HCT116 (cell line): ENCODE measurements around the gene SLC18B1. TPM values are rescaled to one million over a fixed set of nuclear protein-coding genes. Genes with fewer than 3 reads are reported as not detected.

ENCODE experiments used
- ATAC-seq: fragments of 200-7000 bp; cut with Tn5 transposase; 2 replicates; pipeline ENCODE4 v1.9.1; 2020; ENCODE audit warnings: mild to moderate bottlenecking, moderate library complexity
- BruUV-seq: library from RNA; stranded (reverse); fragments of 400-500 nt; replicated peaks from 2 replicates; lab custom pipeline; 2021; lab: Mats Ljungman, UMichigan
- CTCF ChIA-PET: fragments of 300-600 bp; sonication (Branson Sonifier 250); formaldehyde crosslinking; loops from one replicate; lab custom pipeline; 2021; ENCODE audit warnings: antibody characterized with exemption; lab: Charles Lee
- POLR2A ChIA-PET: fragments of 300-600, 350-600 bp; sonication (Branson Sonifier 250); formaldehyde crosslinking; loops from one replicate; lab custom pipeline; 2021; ENCODE audit warnings: antibody characterized with exemption; lab: Charles Lee
- RAD21 ChIA-PET, 2 experiments: fragments of 300-600 bp; sonication (Branson Sonifier 250); formaldehyde crosslinking; loops; one replicate each; lab custom pipeline; 2023; ENCODE audit warnings: low total read pairs in 2 of 2; ENCODE audit not compliant: uncharacterized antibody in 2 of 2, unreplicated experiment in 2 of 2, low non-redundant PET in 1 of 2; lab: Charles Lee
- DNase-seq: peaks from one replicate; pipeline ENCODE4 v3.0.0-alpha.2; 2010; ENCODE audit warnings: low read depth, low spot score
- H2AFZ ChIP-seq: fragments of 200-600 bp; shearing (Covaris generic), sonication (generic); 2 replicates; pipeline ENCODE4 v1.6.1; 2017; ENCODE audit warnings: low read depth, mixed run types, mixed read lengths, antibody characterized with exemption, low read length; ENCODE audit not compliant: poor library complexity, severe bottlenecking
- H3K27ac ChIP-seq: 2 replicates; pipeline ENCODE4 v1.5.1; 2012; ENCODE audit warnings: low read depth, low read length
- H3K27me3 ChIP-seq: fragments of 200-600 bp; sonication (generic); 2 replicates; pipeline ENCODE4 v1.6.1; 2016; ENCODE audit warnings: mixed run types, low read length, mixed read lengths; ENCODE audit not compliant: insufficient read depth
- H3K36me3 ChIP-seq, 2 experiments: fragments of 200-500 bp in 1 of 2; fragments of 200-600 bp in 1 of 2; sonication (Bioruptor generic) in 1 of 2; sonication (generic) in 1 of 2; 2 replicates each; pipeline versions ENCODE4 v1.5.1 to v1.6.1; 2014 to 2016; ENCODE audit warnings: low read length in 2 of 2, inconsistent platforms in 1 of 2, mixed read lengths in 1 of 2, mixed run types in 1 of 2; ENCODE audit not compliant: insufficient read depth in 2 of 2, control insufficient read depth in 1 of 2
- H3K4me1 ChIP-seq, 2 experiments: fragments of 200-600 bp in 1 of 2; sonication (generic) in 1 of 2; 2 replicates each; pipeline versions ENCODE4 v1.5.1 to v1.6.1; 2012 to 2017; ENCODE audit warnings: low read length in 2 of 2, inconsistent platforms in 1 of 2, mild to moderate bottlenecking in 1 of 2, mixed read lengths in 1 of 2, mixed run types in 1 of 2, moderate library complexity in 1 of 2; ENCODE audit not compliant: insufficient read depth in 2 of 2, control insufficient read depth in 1 of 2
- H3K4me2 ChIP-seq: fragments of 200-600 bp; sonication (generic); 2 replicates; pipeline ENCODE4 v1.6.1; 2017; ENCODE audit warnings: mixed run types, low read length, mixed read lengths
- H3K4me3 ChIP-seq, 2 experiments: fragments of 200-600 bp in 1 of 2; sonication (generic) in 1 of 2; replicated peaks in 1 of 2; 2 replicates each; pipeline ENCODE4 v1.5.1; 2011 to 2016; ENCODE audit warnings: low read length in 2 of 2, control low read depth in 1 of 2, low read depth in 1 of 2, mild to moderate bottlenecking in 1 of 2, mixed read lengths in 1 of 2, mixed run types in 1 of 2
- H3K79me2 ChIP-seq: fragments of 200-600 bp; sonication (generic); 2 replicates; pipeline ENCODE4 v1.6.1; 2017; ENCODE audit warnings: mild to moderate bottlenecking, mixed run types, low read length, moderate library complexity, mixed read lengths; ENCODE audit not compliant: insufficient read depth
- H3K9ac ChIP-seq: fragments of 200-600 bp; sonication (generic); 2 replicates; pipeline ENCODE4 v1.6.1; 2016; ENCODE audit warnings: low read length, mixed read lengths
- H3K9me2 ChIP-seq: fragments of 200-600 bp; sonication (generic), shearing (Covaris generic); 2 replicates; pipeline ENCODE4 v1.6.1; 2017; ENCODE audit warnings: mixed run types, mild to moderate bottlenecking, moderate library complexity; ENCODE audit not compliant: insufficient read depth
- H3K9me3 ChIP-seq, 2 experiments: fragments of 200-500 bp in 1 of 2; fragments of 200-600 bp in 1 of 2; sonication (Bioruptor generic) in 1 of 2; sonication (generic) in 1 of 2; 2 replicates each; pipeline ENCODE4 v1.6.1; 2014 to 2017; ENCODE audit warnings: low read length in 2 of 2, mixed read lengths in 2 of 2, inconsistent platforms in 1 of 2, low read depth in 1 of 2, mild to moderate bottlenecking in 1 of 2, mixed run types in 1 of 2, moderate library complexity in 1 of 2; ENCODE audit not compliant: control insufficient read depth in 1 of 2, insufficient read depth in 1 of 2
- H4K20me1 ChIP-seq: fragments of 200-600 bp; sonication (generic), shearing (Covaris generic); 2 replicates; pipeline ENCODE4 v1.6.1; 2017; ENCODE audit warnings: mixed run types, mild to moderate bottlenecking, moderate library complexity; ENCODE audit not compliant: insufficient read depth
- CBX3 ChIP-seq: IDR thresholded peaks from 2 replicates; pipeline ENCODE4 v1.6.1; 2012; ENCODE audit warnings: low read depth
- CEBPB ChIP-seq: IDR thresholded peaks from 2 replicates; pipeline ENCODE4 v1.6.1; 2012; ENCODE audit warnings: low read depth
- EGR1 ChIP-seq: IDR thresholded peaks from 2 replicates; pipeline ENCODE4 v1.6.1; 2012; ENCODE audit warnings: low read depth
- ELF1 ChIP-seq: IDR thresholded peaks from 2 replicates; pipeline ENCODE4 v1.6.1; 2012; ENCODE audit warnings: low read depth, borderline replicate concordance
- EZH2phosphoT487 ChIP-seq: fragments of 200-600 bp; IDR thresholded peaks from 2 replicates; pipeline ENCODE4 v1.6.1; 2018; ENCODE audit warnings: antibody characterized with exemption, borderline replicate concordance
- FOSL1 ChIP-seq: IDR thresholded peaks from 2 replicates; pipeline ENCODE4 v1.6.1; 2012; ENCODE audit warnings: low read depth
- JUND ChIP-seq: IDR thresholded peaks from 2 replicates; pipeline ENCODE4 v1.6.1; 2012
- POLR2A ChIP-seq: IDR thresholded peaks from 2 replicates; pipeline ENCODE4 v1.7.0; 2011; ENCODE audit warnings: borderline replicate concordance; ENCODE audit not compliant: insufficient read depth, insufficient read length; ENCODE audit errors: extremely low read depth
- SIN3A ChIP-seq: IDR thresholded peaks from 2 replicates; pipeline ENCODE4 v1.6.1; 2012; ENCODE audit warnings: low read depth
- SP1 ChIP-seq: IDR thresholded peaks from 2 replicates; pipeline ENCODE4 v1.6.1; 2012; ENCODE audit warnings: low read depth
- SRF ChIP-seq: IDR thresholded peaks from 2 replicates; pipeline ENCODE4 v1.6.1; 2012; ENCODE audit warnings: low read depth
- TCF7L2 ChIP-seq: IDR thresholded peaks from 2 replicates; pipeline ENCODE4 v1.7.0; 2011; ENCODE audit warnings: borderline replicate concordance, inconsistent platforms; ENCODE audit not compliant: insufficient read depth, insufficient read length; ENCODE audit errors: extremely low read depth
- YY1 ChIP-seq: IDR thresholded peaks from 2 replicates; pipeline ENCODE4 v1.6.1; 2011; ENCODE audit warnings: low read length, low read depth, moderate library complexity, mild to moderate bottlenecking; ENCODE audit not compliant: insufficient replicate concordance; ENCODE audit errors: extremely low read depth
- ZFX ChIP-seq: fragments of 450-650 bp; IDR thresholded peaks from 2 replicates; pipeline ENCODE4 v1.6.1; 2017
- intact Hi-C: fragments of 100-400 bp; cut with micrococcal nuclease; formaldehyde crosslinking; loops from 2 replicates; pipeline ENCODE4 v1.10.0; 2022
- total RNA-seq: library from RNA; stranded (reverse); gene quantifications from one replicate; pipeline ENCODE4 v1.2.1, GENCODE V29; 2021; ENCODE audit not compliant: unreplicated experiment
- TF ChIP-seq, protein P1 (sequence below): IDR thresholded peaks from 2 replicates; pipeline ENCODE4 v1.6.1; 2011; ENCODE audit warnings: mild to moderate bottlenecking, low read length, moderate library complexity; ENCODE audit not compliant: insufficient replicate concordance; ENCODE audit errors: extremely low read depth
- TF ChIP-seq, protein P2 (sequence below): IDR thresholded peaks from 2 replicates; pipeline ENCODE4 v1.6.1; 2012
- TF ChIP-seq, protein P3 (sequence below): IDR thresholded peaks from 2 replicates; pipeline ENCODE4 v1.6.1; 2012
- TF ChIP-seq, protein P4 (sequence below): IDR thresholded peaks from 2 replicates; pipeline ENCODE4 v1.6.1; 2012; ENCODE audit warnings: low read depth

SLC18B1 gene
- total RNA-seq, 1 experiment from 2014 or later: 18.1 TPM

DNA sequence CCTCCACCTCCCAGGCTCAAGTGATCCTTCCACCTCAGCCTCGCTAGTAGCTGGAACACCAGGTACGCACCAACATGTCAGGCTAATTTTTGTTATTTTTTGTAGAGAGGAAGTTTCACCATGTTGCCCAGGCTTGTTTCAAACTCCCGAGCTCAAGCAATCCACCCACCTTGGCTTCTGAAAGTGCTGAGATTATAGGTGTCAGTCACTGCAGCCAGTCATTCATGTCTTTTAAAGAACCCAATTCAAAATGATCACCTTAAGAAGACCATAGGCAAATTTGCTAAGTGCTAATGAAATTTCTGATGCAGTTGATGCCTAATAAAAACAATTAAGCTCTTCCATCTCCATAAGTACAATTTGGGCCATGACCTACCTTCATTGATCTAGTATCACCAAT, 38.2 kb downstream of the SLC18B1 start:
- ChIA-PET POLR2A (no interaction called here), CTCF (no interaction called here), RAD21 (no interaction called here)
- H3K4me2 ChIP-seq: no peak overlapping the region
- ATAC-seq (no peak), DNase-seq (no peak)
- H3K27ac ChIP-seq: no peak overlapping the region
- no TSS peak for BruUV-seq
- H2AFZ ChIP-seq: peak overlapping the region; percentile 46
- no peak overlapping the region for H3K9ac ChIP-seq
- no peak overlapping the region for H3K4me3 ChIP-seq
- H3K9me3 ChIP-seq: no peaks in the 10 kb centered on the region
- intact Hi-C loops: no loop called here
- H3K27me3 ChIP-seq: no peaks in the 10 kb centered on the region
- H3K9me2 ChIP-seq: no peaks in the 10 kb centered on the region
- H4K20me1 ChIP-seq: no peaks in the 10 kb centered on the region
- H3K4me1 ChIP-seq: peaks cover 0 to 5% of the 10 kb centered on the region in 2 experiments; a peak in 3 of 4 replicates
- H3K79me2 ChIP-seq: no peaks in the 10 kb centered on the region
- H3K36me3 ChIP-seq: no peaks in the 10 kb centered on the region
- TF ChIP-seq SP1 (no peak), YY1 (no peak), JUND (no peak), SRF (no peak)

DNA sequence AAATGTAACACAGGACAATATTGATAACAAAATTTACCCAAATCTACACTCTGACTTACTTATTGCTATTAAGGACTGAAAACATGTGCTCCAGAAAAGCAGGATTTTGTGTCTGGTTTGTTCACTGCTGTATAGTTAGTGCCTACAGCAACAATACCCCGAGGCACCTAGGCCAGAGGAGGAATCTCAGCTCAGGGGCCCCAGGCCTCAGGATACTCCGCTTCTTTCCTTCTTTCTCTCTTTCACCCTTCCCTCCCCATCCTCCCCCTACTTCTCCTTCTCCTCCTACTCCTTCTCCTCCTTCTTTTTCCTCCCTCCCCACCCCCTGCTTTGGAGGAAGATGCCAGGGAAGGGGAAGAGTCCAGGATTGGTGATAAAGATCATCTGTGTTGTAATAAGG, 39.7 kb downstream of the SLC18B1 start:
- H3K9me2 ChIP-seq: no peaks in the 10 kb centered on the region
- DNase-seq (no peak), ATAC-seq (no peak)
- no peaks in the 10 kb centered on the region for H3K9me3 ChIP-seq
- TF ChIP-seq CEBPB (no peak), CBX3 (no peak), JUND (no peak), ZFX (no peak), SP1 (no peak), ELF1 (no peak), EGR1 (no peak), TCF7L2 (no peak), POLR2A (no peak), FOSL1 (no peak), SIN3A (no peak), EZH2phosphoT487 (no peak)
- TF ChIP-seq, protein P1, sequence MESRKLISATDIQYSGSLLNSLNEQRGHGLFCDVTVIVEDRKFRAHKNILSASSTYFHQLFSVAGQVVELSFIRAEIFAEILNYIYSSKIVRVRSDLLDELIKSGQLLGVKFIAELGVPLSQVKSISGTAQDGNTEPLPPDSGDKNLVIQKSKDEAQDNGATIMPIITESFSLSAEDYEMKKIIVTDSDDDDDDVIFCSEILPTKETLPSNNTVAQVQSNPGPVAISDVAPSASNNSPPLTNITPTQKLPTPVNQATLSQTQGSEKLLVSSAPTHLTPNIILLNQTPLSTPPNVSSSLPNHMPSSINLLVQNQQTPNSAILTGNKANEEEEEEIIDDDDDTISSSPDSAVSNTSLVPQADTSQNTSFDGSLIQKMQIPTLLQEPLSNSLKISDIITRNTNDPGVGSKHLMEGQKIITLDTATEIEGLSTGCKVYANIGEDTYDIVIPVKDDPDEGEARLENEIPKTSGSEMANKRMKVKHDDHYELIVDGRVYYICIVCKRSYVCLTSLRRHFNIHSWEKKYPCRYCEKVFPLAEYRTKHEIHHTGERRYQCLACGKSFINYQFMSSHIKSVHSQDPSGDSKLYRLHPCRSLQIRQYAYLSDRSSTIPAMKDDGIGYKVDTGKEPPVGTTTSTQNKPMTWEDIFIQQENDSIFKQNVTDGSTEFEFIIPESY: no peak
- TF ChIP-seq, protein P2, sequence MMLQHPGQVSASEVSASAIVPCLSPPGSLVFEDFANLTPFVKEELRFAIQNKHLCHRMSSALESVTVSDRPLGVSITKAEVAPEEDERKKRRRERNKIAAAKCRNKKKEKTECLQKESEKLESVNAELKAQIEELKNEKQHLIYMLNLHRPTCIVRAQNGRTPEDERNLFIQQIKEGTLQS: no peak
- TF ChIP-seq, protein P3, sequence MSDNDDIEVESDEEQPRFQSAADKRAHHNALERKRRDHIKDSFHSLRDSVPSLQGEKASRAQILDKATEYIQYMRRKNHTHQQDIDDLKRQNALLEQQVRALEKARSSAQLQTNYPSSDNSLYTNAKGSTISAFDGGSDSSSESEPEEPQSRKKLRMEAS: no peak
- TF ChIP-seq, protein P4, sequence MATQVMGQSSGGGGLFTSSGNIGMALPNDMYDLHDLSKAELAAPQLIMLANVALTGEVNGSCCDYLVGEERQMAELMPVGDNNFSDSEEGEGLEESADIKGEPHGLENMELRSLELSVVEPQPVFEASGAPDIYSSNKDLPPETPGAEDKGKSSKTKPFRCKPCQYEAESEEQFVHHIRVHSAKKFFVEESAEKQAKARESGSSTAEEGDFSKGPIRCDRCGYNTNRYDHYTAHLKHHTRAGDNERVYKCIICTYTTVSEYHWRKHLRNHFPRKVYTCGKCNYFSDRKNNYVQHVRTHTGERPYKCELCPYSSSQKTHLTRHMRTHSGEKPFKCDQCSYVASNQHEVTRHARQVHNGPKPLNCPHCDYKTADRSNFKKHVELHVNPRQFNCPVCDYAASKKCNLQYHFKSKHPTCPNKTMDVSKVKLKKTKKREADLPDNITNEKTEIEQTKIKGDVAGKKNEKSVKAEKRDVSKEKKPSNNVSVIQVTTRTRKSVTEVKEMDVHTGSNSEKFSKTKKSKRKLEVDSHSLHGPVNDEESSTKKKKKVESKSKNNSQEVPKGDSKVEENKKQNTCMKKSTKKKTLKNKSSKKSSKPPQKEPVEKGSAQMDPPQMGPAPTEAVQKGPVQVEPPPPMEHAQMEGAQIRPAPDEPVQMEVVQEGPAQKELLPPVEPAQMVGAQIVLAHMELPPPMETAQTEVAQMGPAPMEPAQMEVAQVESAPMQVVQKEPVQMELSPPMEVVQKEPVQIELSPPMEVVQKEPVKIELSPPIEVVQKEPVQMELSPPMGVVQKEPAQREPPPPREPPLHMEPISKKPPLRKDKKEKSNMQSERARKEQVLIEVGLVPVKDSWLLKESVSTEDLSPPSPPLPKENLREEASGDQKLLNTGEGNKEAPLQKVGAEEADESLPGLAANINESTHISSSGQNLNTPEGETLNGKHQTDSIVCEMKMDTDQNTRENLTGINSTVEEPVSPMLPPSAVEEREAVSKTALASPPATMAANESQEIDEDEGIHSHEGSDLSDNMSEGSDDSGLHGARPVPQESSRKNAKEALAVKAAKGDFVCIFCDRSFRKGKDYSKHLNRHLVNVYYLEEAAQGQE: no peak
- H3K27me3 ChIP-seq: no peaks in the 10 kb centered on the region
- H2AFZ ChIP-seq: no peak overlapping the region
- no TSS peak for BruUV-seq
- RAD21 ChIA-PET: no interaction called here
- H3K27ac ChIP-seq: no peak overlapping the region
- no peaks in the 10 kb centered on the region for H3K36me3 ChIP-seq
- H3K4me1 ChIP-seq: no peaks in the 10 kb centered on the region; a peak in 1 of 4 replicates
- CTCF ChIA-PET: no interaction called here
- H3K79me2 ChIP-seq: no peaks in the 10 kb centered on the region
- H3K4me3 ChIP-seq: no peak overlapping the region
- H3K4me2 ChIP-seq: no peak overlapping the region
- intact Hi-C loops: no loop called here
- H3K9ac ChIP-seq: no peak overlapping the region
- no peaks in the 10 kb centered on the region for H4K20me1 ChIP-seq
- POLR2A ChIA-PET: no interaction called here
